COLO668 (cell line): ENCODE results near the gene CXorf51A.
"Not testable (repeated sequence)": the region's sequence is repeated elsewhere in the genome, so short reads cannot be mapped to it uniquely, and the experiment has no call there.

ENCODE experiments used
- DNase-seq: peaks from one replicate; lab custom pipeline; 2025; ENCODE audit not compliant: unreplicated experiment; lab: John Stamatoyannopoulos, UW

CXorf51A gene

DNA sequence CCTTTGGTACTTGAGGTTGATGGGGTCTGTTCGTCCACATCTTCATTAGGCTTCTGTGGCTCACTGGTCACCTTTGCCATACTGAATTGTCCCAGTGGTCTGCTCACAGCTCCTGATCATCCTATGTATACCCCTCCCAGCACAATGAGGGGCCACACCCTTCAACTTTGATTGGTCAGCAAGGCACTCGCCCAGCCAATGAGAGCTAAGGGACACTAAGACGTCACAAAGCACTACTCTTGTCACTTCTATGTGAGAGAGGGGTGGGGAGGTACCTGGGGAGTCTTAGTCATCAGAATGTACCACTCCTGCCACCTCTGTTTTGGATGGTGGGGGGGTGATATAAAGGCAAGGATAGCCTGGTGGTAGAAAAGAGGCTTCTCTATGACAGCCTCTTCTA, at the start of gene CXorf51A:
Gene CXorf51A (minus strand): TSS at position 101 of the 400 bp plus-strand sequence. CDS start 21 bp downstream, at position 80.
- not testable (repeated sequence) for DNase-seq

DNA sequence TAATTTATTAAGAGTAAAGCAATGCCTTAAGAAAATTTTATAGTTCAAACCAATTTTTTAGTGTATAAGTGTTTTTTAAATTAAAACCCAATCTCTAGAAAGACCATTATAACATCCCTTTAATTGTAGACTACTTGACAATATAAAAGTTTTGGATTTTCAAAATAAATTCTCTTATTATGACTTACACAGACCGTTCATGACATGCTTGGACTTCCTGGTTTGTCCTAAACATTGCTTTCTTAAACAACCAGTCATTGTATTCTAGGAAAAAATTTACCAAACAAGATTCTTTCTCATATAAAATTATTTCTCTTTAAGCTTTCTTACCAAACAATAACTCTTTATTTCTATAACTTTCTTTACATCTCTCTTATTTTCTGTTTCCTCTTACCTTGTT, 49.0 kb upstream of the CXorf51A start:
- no peak for DNase-seq

DNA sequence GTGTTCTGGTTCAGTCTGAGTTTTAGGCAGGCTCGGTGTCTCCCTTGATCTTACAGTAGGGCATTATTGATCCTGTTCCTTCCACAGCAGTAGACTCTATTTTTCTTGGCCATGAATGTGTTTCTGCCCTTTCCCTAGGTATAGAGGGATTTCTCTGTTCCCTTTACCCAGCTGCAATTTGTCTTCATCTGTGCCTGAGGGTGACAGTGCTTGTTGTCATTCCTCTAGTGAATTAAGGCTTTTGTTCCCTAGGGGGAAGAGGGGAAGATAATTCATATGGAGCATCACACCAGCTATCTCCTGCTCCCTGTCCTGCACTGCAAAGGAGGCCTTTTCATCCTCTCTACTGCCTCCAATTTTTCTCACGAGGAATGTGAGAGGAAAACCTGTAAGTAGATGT, 39.7 kb upstream of the CXorf51A start:
- DNase-seq: no peak

DNA sequence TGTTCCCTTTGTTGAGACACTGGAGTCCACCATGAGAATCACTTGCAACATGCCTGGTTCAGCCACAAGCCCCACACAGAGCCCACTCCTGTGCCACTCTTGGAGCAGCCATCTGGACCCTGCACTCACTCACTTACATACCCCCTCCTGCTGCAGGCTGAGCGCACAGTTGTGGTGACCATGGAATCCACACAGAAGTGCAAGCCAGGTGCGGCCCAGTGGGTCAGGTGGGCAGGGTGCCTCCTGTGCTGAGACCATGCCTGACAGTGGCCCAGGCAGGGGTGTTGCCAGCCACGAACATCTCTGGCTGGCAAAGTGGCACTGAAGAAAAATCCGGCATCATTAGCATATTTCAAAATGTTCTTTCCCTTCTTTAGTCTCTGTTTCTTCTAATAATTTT, 17.4 kb upstream of the CXorf51A start:
- DNase-seq: no peak

DNA sequence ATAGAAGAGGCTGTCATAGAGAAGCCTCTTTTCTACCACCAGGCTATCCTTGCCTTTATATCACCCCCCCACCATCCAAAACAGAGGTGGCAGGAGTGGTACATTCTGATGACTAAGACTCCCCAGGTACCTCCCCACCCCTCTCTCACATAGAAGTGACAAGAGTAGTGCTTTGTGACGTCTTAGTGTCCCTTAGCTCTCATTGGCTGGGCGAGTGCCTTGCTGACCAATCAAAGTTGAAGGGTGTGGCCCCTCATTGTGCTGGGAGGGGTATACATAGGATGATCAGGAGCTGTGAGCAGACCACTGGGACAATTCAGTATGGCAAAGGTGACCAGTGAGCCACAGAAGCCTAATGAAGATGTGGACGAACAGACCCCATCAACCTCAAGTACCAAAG, 5.1 kb downstream of the CXorf51A start, which contains the start of gene CXorf51B:
Gene CXorf51B (plus strand): TSS at position 301 of the 400 bp plus-strand sequence. CDS start 21 bp downstream, at position 322.
- DNase-seq: not testable (repeated sequence)
